Loucy (cell line): ENCODE data around the gene MB.
A peak's percentile ranks its signal among the peaks of the same experiment; 100 is the strongest.

Experiments
- H2AFZ ChIP-seq: fragments of 200-600 bp; sonication (generic); 2 replicates; pipeline ENCODE4 v1.6.0; 2016; ENCODE audit warnings: antibody characterized with exemption, mild to moderate bottlenecking, low read length, moderate library complexity
- H3F3A ChIP-seq: fragments of 200-600 bp; 2 replicates; pipeline ENCODE4 v1.6.0; 2016; ENCODE audit warnings: antibody characterized with exemption, low read depth, mild to moderate bottlenecking
- H3K27me3 ChIP-seq: fragments of 200-600 bp; sonication (generic); 2 replicates; pipeline ENCODE4 v1.6.1; 2014; ENCODE audit warnings: low read length, mild to moderate bottlenecking; ENCODE audit not compliant: insufficient read depth, poor library complexity, severe bottlenecking
- H3K36me3 ChIP-seq: fragments of 200-600 bp; sonication (generic); 2 replicates; pipeline ENCODE4 v1.6.1; 2016; ENCODE audit warnings: low read length; ENCODE audit not compliant: insufficient read depth
- H3K4me1 ChIP-seq: fragments of 200-600 bp; sonication (generic); 2 replicates; pipeline ENCODE4 v1.5.1; 2014; ENCODE audit warnings: low read length, mild to moderate bottlenecking; ENCODE audit not compliant: insufficient read depth, poor library complexity, severe bottlenecking
- H3K4me2 ChIP-seq: fragments of 200-600 bp; sonication (generic); 2 replicates; pipeline ENCODE4 v1.6.0; 2014; ENCODE audit warnings: antibody characterized with exemption, low read length, low read depth, mild to moderate bottlenecking; ENCODE audit not compliant: poor library complexity, severe bottlenecking
- H3K4me3 ChIP-seq: fragments of 200-600 bp; sonication (generic); 2 replicates; pipeline ENCODE4 v1.5.1; 2014; ENCODE audit warnings: low read length, mild to moderate bottlenecking, mixed read lengths; ENCODE audit not compliant: poor library complexity, severe bottlenecking
- H3K79me2 ChIP-seq: fragments of 200-600 bp; sonication (generic); 2 replicates; pipeline ENCODE4 v1.6.1; 2014; ENCODE audit warnings: low read length; ENCODE audit not compliant: insufficient read depth
- H3K9ac ChIP-seq: fragments of 200-600 bp; sonication (generic); 2 replicates; pipeline ENCODE4 v1.6.0; 2014; ENCODE audit warnings: mild to moderate bottlenecking, low read depth, low read length, moderate library complexity; ENCODE audit not compliant: poor library complexity, severe bottlenecking
- H3K9me2 ChIP-seq: fragments of 200-600 bp; sonication (generic); replicated peaks from 2 replicates; pipeline ENCODE4 v1.6.1; 2016; ENCODE audit warnings: low read depth, low read length, mixed read lengths
- H3K9me3 ChIP-seq: fragments of 200-600 bp; sonication (generic); 2 replicates; pipeline ENCODE4 v1.6.1; 2014; ENCODE audit warnings: mild to moderate bottlenecking, antibody characterized with exemption, low read length, low read depth; ENCODE audit not compliant: insufficient read depth
- H4K20me1 ChIP-seq: fragments of 200-600 bp; sonication (generic); 2 replicates; pipeline ENCODE4 v1.6.0; 2014; ENCODE audit warnings: antibody characterized with exemption, low read length, mild to moderate bottlenecking; ENCODE audit not compliant: insufficient read depth, poor library complexity, severe bottlenecking
- EZH2phosphoT487 ChIP-seq: fragments of 200-600 bp; IDR thresholded peaks from 2 replicates; pipeline ENCODE4 v1.6.1; 2018; ENCODE audit warnings: antibody characterized with exemption, mild to moderate bottlenecking, moderate library complexity, borderline replicate concordance
- TF ChIP-seq, protein P1 (sequence below): fragments of 200-600 bp; sonication (generic); conservative IDR thresholded peaks from 2 replicates; pipeline ENCODE4 v1.5.1; 2014; ENCODE audit warnings: mild to moderate bottlenecking, antibody characterized with exemption, low read length

MB gene

DNA sequence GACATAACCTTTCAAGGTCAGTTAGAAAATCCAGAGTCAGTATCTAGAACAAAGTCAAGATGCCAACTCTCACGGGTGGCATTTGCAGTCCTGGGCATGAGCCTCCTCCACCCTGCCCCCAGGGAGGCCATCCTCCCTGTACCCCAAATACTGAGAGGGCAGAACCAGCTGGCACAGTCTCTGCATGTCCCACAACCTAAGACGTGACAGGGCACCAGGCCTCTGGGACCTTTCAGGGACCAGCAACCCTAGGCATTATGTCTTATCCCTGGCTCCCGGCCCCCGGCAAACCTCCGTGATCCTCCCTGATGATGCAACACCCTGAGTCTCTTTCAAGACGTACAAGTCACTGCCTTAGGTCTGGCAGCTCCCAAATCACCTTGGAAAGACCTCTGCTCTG, 2.0 kb downstream of the MB start:
- peaks cover 85% of the 10 kb centered on the region for H3K4me1 ChIP-seq
- H2AFZ ChIP-seq, result no peak overlapping the region
- H3K27me3 ChIP-seq, result no peaks in the 10 kb centered on the region
- peak overlapping the region; percentile 76 for H3K4me2 ChIP-seq
- peaks cover 19% of the 10 kb centered on the region for H3F3A ChIP-seq
- no peaks in the 10 kb centered on the region for H3K9me3 ChIP-seq
- H3K4me3 ChIP-seq, result no peak overlapping the region
- no peaks in the 10 kb centered on the region for H3K9me2 ChIP-seq
- H3K36me3 ChIP-seq, result no peaks in the 10 kb centered on the region
- peaks cover 3% of the 10 kb centered on the region for H3K79me2 ChIP-seq
- TF ChIP-seq EZH2phosphoT487, result no peak
- TF ChIP-seq, protein P1, sequence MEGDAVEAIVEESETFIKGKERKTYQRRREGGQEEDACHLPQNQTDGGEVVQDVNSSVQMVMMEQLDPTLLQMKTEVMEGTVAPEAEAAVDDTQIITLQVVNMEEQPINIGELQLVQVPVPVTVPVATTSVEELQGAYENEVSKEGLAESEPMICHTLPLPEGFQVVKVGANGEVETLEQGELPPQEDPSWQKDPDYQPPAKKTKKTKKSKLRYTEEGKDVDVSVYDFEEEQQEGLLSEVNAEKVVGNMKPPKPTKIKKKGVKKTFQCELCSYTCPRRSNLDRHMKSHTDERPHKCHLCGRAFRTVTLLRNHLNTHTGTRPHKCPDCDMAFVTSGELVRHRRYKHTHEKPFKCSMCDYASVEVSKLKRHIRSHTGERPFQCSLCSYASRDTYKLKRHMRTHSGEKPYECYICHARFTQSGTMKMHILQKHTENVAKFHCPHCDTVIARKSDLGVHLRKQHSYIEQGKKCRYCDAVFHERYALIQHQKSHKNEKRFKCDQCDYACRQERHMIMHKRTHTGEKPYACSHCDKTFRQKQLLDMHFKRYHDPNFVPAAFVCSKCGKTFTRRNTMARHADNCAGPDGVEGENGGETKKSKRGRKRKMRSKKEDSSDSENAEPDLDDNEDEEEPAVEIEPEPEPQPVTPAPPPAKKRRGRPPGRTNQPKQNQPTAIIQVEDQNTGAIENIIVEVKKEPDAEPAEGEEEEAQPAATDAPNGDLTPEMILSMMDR, result no peak
- peak overlapping the region; percentile 51 for H3K9ac ChIP-seq
- H4K20me1 ChIP-seq, result no peaks in the 10 kb centered on the region

DNA sequence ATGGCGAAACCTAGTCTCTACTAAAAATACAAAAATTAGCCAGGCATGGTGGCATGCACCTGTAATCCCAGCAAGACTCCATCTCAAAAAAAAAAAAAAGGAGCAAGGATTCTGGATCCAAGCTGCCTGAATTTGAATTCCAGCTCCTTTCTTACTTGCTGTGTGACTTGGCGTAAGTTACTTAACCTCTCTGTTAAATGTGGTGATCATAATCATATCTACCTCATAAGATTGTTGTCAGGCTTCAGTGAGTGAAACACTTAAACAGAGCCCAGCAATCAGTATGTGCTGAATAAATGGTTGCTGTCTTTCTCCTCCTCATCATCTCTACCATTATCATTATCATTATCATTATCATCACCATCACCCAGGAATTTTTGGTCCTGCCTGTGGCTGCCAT, 2.7 kb downstream of the MB start:
- H2AFZ ChIP-seq, result no peak overlapping the region
- no peaks in the 10 kb centered on the region for H4K20me1 ChIP-seq
- H3F3A ChIP-seq, result peaks cover 19% of the 10 kb centered on the region
- H3K4me3 ChIP-seq, result no peak overlapping the region
- no peaks in the 10 kb centered on the region for H3K36me3 ChIP-seq
- H3K9me2 ChIP-seq, result no peaks in the 10 kb centered on the region
- peaks cover 88% of the 10 kb centered on the region for H3K4me1 ChIP-seq
- no peaks in the 10 kb centered on the region for H3K9me3 ChIP-seq
- no peaks in the 10 kb centered on the region for H3K27me3 ChIP-seq
- H3K9ac ChIP-seq, result peak overlapping the region; percentile 51
- H3K4me2 ChIP-seq, result no peak overlapping the region
- H3K79me2 ChIP-seq, result peaks cover 4% of the 10 kb centered on the region
- TF ChIP-seq, protein P1, result no peak
- TF ChIP-seq EZH2phosphoT487, result no peak

DNA sequence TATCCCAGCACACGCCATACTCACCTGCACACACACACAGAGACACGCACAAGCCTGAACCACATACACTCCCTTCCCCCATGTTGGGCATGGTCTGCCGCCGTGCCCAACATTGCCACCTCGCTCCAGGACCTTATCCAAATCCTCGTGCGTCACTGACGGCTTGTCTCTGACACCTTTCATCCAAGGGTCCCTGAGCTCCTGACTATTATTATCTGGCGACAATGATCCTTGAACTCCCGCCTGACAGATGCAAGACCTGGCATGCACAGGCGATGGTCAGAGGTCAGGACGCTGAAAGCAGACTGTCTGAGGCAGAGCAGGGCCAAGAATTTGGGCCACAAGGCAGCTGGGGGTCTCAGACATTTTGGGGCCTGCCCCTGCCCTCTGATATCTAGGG, 4.2 kb downstream of the MB start:
- Histone ChIP-seq H3K27me3 (no peaks in the 10 kb centered on the region), H3K4me1 (peaks cover 75% of the 10 kb centered on the region), H3K36me3 (no peaks in the 10 kb centered on the region), H2AFZ (no peak overlapping the region), H3K9me3 (no peaks in the 10 kb centered on the region), H4K20me1 (no peaks in the 10 kb centered on the region), H3K9me2 (no peaks in the 10 kb centered on the region), H3K79me2 (peaks cover 4% of the 10 kb centered on the region), H3K9ac (peak overlapping the region; percentile 62), H3K4me2 (no peak overlapping the region), H3K4me3 (no peak overlapping the region), H3F3A (peaks cover 19% of the 10 kb centered on the region)
- TF ChIP-seq EZH2phosphoT487, result no peak
- TF ChIP-seq, protein P1, result no peak
